ENCODE results near the gene ANKRD39.
"Not testable (repeated sequence)": the region's sequence is repeated elsewhere in the genome, so short reads cannot be mapped to it uniquely, and the experiment has no call there.

The ANKRD39 gene

GRCh38 chr2:96870626-96871255 is 12.9 kb upstream of the ANKRD39 start:
- no peak for DNase-seq (ENCODE audit: insufficient read length, low spot score)
- FAIRE-seq, result no peak
- TF ChIP-seq POLR2A (IDR thresholded peaks at IDR 0.05; ENCODE audit: low read depth, low read length), result no peak

- FAIRE-seq, result no peak
- DNase-seq (ENCODE audit: insufficient read length, low spot score), result peak; percentile 50
- peak; percentile 74 for TF ChIP-seq POLR2A (IDR thresholded peaks at IDR 0.05; ENCODE audit: low read depth, low read length)
Measured at GRCh38 chr2:96869822-96870625, 12.2 kb upstream of the ANKRD39 start, which contains the start of gene SEMA4C. Gene SEMA4C, minus strand, starts transcription at chr2:96870080. Its CDS starts 2,194 bp downstream, at chr2:96867886.

- FAIRE-seq, result no peak
- DNase-seq (ENCODE audit: insufficient read length, low spot score), result peak; percentile 73
- no peak for TF ChIP-seq POLR2A (IDR thresholded peaks at IDR 0.05; ENCODE audit: low read depth, low read length)
Measured at GRCh38 chr2:96869281-96869821, 11.5 kb upstream of the ANKRD39 start.

- TF ChIP-seq POLR2A (IDR thresholded peaks at IDR 0.05; ENCODE audit: low read depth, low read length), result peak; percentile 44
- FAIRE-seq (no peak), DNase-seq (ENCODE audit: insufficient read length, low spot score) (peak; percentile 95)
Measured at GRCh38 chr2:96868555-96869280, 10.9 kb upstream of the ANKRD39 start.

- TF ChIP-seq POLR2A (IDR thresholded peaks at IDR 0.05; ENCODE audit: low read depth, low read length), result no peak
- DNase-seq (ENCODE audit: insufficient read length, low spot score), result no peak
- FAIRE-seq, result no peak
Measured at GRCh38 chr2:96867756-96868554, 10.1 kb upstream of the ANKRD39 start.

GRCh38 chr2:96866986-96867755 is 9.4 kb upstream of the ANKRD39 start:
- FAIRE-seq, result no peak
- no peak for TF ChIP-seq POLR2A (IDR thresholded peaks at IDR 0.05; ENCODE audit: low read depth, low read length)
- no peak for DNase-seq (ENCODE audit: insufficient read length, low spot score)

- TF ChIP-seq POLR2A (IDR thresholded peaks at IDR 0.05; ENCODE audit: low read depth, low read length), result no peak
- FAIRE-seq (no peak), DNase-seq (ENCODE audit: insufficient read length, low spot score) (no peak)
Measured at GRCh38 chr2:96866586-96866985, 8.8 kb upstream of the ANKRD39 start.

GRCh38 chr2:96866149-96866548 is 8.3 kb upstream of the ANKRD39 start:
- no peak for DNase-seq (ENCODE audit: insufficient read length, low spot score)
- FAIRE-seq, result no peak
- no peak for TF ChIP-seq POLR2A (IDR thresholded peaks at IDR 0.05; ENCODE audit: low read depth, low read length)

- FAIRE-seq (no peak), DNase-seq (ENCODE audit: insufficient read length, low spot score) (no peak)
- TF ChIP-seq POLR2A (IDR thresholded peaks at IDR 0.05; ENCODE audit: low read depth, low read length), result no peak
Measured at GRCh38 chr2:96865654-96866053, 7.8 kb upstream of the ANKRD39 start.

GRCh38 chr2:96864343-96865091 is 6.7 kb upstream of the ANKRD39 start:
- no peak for TF ChIP-seq POLR2A (IDR thresholded peaks at IDR 0.05; ENCODE audit: low read depth, low read length)
- no peak for FAIRE-seq
- DNase-seq (ENCODE audit: insufficient read length, low spot score), result no peak

- FAIRE-seq (no peak), DNase-seq (ENCODE audit: insufficient read length, low spot score) (no peak)
- TF ChIP-seq POLR2A (IDR thresholded peaks at IDR 0.05; ENCODE audit: low read depth, low read length), result no peak
Measured at GRCh38 chr2:96863575-96864342, 5.9 kb upstream of the ANKRD39 start.

GRCh38 chr2:96863056-96863455 is 5.2 kb upstream of the ANKRD39 start:
- not testable (repeated sequence) for FAIRE-seq; DNase-seq (ENCODE audit: insufficient read length, low spot score)

All from H54 (cell line).